ENCODE results near the gene MIGA2.

Gene MIGA2

DNA sequence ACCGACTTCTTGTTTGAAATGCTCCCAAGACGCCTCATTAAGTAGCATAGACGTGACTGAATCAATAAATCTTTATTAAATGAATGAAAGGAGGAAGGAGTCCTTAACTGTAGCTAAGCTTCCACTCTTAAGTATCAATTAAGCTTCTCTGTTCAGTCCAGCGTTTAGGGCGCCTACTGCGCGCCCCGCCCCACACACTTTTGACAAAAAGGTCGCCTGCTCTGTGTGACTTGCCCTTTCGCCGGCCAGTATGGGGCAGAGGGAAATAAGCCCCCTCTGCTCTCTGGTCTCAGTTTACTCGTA, 43.8 kb downstream of the MIGA2 start:
- no peak for FAIRE-seq
- DNase-seq (ENCODE audit: insufficient read length) = no peak
- no peak for TF ChIP-seq POLR2AphosphoS5 (IDR thresholded peaks at IDR 0.05; ENCODE audit: low read depth, low read length)
- TF ChIP-seq POLR2A (IDR thresholded peaks at IDR 0.05; ENCODE audit: low read depth, low read length) = no peak
- no peak for TF ChIP-seq TAF1 (IDR thresholded peaks at IDR 0.05; ENCODE audit: borderline replicate concordance, low read depth, low read length)

DNA sequence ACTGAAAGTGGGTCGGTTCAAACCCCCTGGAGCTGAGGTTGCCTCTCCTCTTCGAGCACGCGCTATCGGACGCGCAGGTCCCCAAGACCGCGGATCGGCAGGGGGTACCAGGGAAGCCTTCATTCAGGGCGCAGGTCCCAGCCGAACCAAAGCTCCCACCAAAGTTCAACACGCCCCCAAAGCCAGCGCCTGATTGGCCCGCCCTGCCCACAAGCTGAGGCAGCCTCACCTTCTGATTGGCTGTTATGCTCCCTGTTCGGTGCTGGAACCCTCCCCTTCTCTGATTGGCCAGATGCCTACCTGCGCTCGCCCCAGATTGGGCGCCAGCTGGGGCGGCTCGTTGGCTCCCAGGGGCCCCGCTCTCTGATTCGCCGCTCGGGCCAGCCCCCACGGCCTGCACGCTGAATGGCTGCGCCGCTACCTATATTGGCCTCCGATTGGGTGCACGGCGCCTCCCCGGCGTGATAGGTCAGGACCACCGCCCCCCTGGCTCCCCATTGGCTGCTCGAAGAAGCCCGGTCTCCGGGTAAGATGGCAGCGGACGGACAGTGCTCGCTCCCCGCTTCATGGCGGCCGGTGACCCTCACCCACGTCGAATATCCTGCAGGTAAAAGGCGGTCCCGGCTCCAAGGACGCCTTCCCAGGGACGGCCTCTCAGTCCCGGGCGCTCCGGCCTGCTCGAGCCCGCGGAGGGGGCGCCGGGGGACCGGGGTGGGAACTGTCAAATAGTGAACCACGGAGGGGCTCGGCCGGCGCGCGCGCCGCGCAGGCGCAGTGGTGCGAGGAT, 44.4 kb downstream of the MIGA2 start, which contains the start of gene DOLPP1:
Gene DOLPP1, plus strand, starts transcription at position 511 of the 787 bp plus-strand sequence. Its CDS starts 21 bp downstream, at position 532.
- peak; percentile 100 for DNase-seq (ENCODE audit: insufficient read length)
- peak; percentile 98 for FAIRE-seq
- TF ChIP-seq TAF1 (IDR thresholded peaks at IDR 0.05; ENCODE audit: borderline replicate concordance, low read depth, low read length) (peak; percentile 15; the same call in 1 of the 2 replicates), POLR2A (IDR thresholded peaks at IDR 0.05; ENCODE audit: low read depth, low read length) (peak; percentile 84; the same call in 1 of the 2 replicates), POLR2AphosphoS5 (IDR thresholded peaks at IDR 0.05; ENCODE audit: low read depth, low read length) (peak; percentile 83)

DNA sequence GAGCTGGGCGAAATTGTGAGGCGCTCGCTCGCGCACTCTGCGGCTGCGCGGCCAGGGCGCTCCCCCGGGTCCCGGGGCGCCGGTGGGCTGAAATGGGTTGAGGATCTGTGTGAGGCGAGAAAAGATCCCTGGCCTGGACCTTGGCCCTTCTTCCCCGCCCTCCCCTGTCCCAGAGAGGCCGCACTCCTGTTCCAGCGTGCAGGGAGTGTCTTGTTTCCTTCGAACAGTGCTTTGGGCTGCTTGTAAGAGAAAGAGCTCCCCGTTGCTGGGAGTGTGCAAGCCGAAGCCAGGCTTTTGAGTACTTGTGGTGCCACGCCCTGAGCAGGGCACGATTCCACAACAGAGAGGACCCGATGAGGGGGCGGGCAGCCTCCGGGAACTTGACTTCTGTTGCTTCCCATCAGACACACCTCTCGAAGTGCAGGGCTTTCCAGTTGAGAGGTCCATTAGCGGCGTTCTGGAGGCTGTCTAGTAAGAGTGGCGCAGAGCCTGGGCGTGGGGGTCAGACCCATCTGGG, 45.0 kb downstream of the MIGA2 start:
- FAIRE-seq = no peak
- TF ChIP-seq POLR2A (IDR thresholded peaks at IDR 0.05; ENCODE audit: low read depth, low read length) (peak; percentile 39; the same call in 1 of the 2 replicates), TAF1 (IDR thresholded peaks at IDR 0.05; ENCODE audit: borderline replicate concordance, low read depth, low read length) (no peak)
- DNase-seq (ENCODE audit: insufficient read length) = peak; percentile 98

DNA sequence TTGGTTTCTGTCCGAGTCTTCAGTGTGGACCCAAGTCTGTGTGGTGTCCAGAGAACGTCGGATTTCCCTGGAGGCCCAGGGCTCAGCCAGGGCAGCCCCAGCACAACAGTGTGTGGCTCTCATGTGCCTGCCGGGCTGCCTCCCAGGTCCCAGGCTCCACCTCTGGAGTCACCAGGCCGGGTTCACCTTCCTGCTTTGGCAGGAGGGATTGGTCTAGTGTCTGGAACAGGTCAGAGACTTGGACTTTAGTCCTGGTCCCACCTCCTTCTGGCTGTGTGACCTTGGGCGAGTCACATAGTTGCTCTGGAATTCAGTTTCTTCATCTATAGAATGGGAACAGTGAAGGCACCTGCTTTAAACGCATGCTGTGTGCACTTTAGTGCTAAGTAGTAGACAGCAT, 47.7 kb downstream of the MIGA2 start:
- TF ChIP-seq POLR2A (IDR thresholded peaks at IDR 0.05; ENCODE audit: low read depth, low read length) (no peak), TAF1 (IDR thresholded peaks at IDR 0.05; ENCODE audit: borderline replicate concordance, low read depth, low read length) (no peak), POLR2AphosphoS5 (IDR thresholded peaks at IDR 0.05; ENCODE audit: low read depth, low read length) (no peak)
- DNase-seq (ENCODE audit: insufficient read length) (no peak), FAIRE-seq (no peak)

DNA sequence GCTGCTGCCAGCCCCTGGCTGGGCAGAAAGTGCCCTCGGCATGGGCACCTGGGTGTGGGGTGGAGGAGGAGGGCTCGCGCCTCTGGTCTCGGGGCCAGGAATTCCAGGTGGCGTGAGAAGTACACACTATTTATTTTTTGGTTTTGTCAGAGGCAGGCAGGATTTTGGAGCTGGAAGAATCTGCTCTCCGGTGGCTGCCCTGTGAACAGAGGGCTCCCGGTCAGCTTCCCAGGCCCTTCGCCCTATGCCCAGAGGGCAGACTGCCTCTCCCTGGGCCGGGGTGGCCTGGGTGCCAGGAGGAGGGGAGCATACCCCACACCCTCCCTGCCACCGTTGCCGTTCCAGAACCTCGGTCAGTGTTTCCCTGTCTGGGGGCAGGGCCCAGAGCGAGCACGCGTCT, 52.8 kb downstream of the MIGA2 start:
- no peak for DNase-seq (ENCODE audit: insufficient read length)
- TF ChIP-seq POLR2A (IDR thresholded peaks at IDR 0.05; ENCODE audit: low read depth, low read length) = no peak
- no peak for TF ChIP-seq TAF1 (IDR thresholded peaks at IDR 0.05; ENCODE audit: borderline replicate concordance, low read depth, low read length)
- no peak for TF ChIP-seq POLR2AphosphoS5 (IDR thresholded peaks at IDR 0.05; ENCODE audit: low read depth, low read length)
- no peak for FAIRE-seq

DNA sequence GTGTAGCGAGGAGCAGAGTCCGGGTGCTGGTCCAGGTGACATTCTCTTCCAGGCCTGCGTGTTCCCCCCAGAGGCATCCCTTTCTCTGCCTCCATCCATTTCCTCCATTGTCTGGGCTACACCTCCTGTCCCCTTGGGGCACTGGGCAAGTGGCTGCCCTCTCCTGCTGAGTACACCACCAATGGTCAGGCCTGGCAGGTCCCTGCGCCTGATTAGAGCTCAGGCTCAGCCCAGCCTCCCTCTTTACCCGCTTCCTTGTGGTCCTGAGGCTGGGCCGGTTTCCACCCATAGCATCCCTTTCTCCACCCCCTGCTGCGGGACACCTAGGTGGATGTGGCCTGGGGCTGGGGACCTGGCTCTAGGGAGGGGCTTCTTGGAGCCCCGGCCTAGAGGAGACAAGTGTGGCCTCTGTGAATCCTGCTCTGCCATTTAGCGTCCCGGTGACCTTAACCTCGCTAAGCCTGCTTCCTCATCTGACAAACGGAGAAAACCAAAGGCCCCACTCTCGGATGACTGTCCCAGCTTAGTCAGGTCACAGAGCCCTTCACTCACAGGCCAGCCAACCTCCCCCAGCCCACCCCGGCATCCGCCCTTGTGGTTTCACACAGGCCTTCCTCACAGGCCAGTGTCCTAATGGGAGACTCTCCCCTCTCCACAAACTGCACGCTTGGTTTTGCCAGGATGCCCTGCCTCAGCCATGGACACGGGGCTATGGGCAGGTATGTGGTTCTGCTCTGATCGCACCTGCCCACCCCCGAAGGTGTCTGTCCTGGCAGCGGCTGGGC, 57.4 kb downstream of the MIGA2 start:
- DNase-seq (ENCODE audit: insufficient read length) (no peak), FAIRE-seq (no peak)
- no peak for TF ChIP-seq TAF1 (IDR thresholded peaks at IDR 0.05; ENCODE audit: borderline replicate concordance, low read depth, low read length)
- TF ChIP-seq POLR2AphosphoS5 (IDR thresholded peaks at IDR 0.05; ENCODE audit: low read depth, low read length) = no peak
- TF ChIP-seq POLR2A (IDR thresholded peaks at IDR 0.05; ENCODE audit: low read depth, low read length) = no peak

DNA sequence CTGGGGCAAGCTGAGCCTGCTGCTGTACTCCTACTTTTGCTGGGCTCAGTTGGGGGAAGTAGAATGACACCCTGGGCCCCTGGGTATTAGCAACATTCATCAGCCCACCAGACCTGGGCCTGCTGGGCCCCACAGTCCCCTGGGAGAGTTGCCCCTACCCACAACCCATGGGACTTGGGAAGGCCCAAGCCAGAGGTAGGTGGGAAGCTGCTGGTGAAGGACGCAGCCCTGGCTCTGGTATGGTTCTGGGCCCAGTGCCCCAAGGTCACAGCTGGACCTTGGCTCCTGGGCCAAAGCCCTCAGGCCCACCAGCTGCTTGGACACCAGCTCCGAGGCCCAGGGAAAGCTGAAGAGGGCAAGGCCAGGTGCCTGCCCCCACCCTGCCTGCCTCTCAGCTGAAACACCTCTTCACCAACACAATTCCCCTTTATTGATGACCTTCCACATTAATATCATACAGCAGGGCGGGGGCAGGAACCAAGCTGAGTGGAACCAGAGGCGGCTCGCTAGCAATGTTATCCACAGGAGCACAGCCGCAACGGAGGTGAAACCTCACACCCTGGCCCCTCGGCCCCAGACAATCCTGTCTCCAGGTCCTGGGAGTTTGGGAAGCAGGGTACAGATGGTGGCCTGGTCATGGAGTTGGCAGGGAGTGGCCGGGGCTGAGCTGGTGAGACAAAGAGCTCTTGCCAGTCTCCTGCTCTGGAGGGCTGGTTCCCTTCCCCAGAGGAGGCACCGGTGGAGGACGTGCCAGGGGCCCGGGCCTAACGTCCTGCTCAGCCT, 58.2 kb downstream of the MIGA2 start:
- FAIRE-seq (no peak), DNase-seq (ENCODE audit: insufficient read length) (no peak)
- TF ChIP-seq POLR2A (IDR thresholded peaks at IDR 0.05; ENCODE audit: low read depth, low read length) = no peak
- no peak for TF ChIP-seq POLR2AphosphoS5 (IDR thresholded peaks at IDR 0.05; ENCODE audit: low read depth, low read length)
- no peak for TF ChIP-seq TAF1 (IDR thresholded peaks at IDR 0.05; ENCODE audit: borderline replicate concordance, low read depth, low read length)

DNA sequence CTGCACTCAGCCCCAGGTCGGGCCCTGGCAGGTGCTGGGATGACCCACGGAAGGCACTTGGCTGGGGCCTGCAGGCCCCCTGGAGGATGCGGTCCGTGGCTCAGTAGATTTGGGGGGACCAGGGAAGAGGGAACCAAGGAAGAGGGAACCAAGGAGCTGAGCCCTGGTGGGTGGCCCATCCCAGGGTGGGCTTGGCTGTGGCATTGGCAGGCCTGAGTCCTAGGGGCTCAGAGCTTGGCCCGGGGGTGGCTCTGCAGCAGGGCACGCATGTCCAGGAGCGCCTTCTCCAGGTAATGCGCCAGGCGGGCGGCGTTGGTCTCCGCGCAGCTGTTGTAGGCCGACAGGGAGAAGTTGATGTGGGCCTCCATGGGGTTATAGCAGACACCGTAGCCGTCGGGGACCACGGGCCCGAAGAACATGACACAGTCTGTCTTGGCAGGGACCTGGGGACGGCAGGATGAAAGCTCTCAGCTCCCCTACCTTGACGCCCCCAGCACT, 58.8 kb downstream of the MIGA2 start:
- FAIRE-seq (no peak), DNase-seq (ENCODE audit: insufficient read length) (no peak)
- no peak for TF ChIP-seq POLR2AphosphoS5 (IDR thresholded peaks at IDR 0.05; ENCODE audit: low read depth, low read length)
- no peak for TF ChIP-seq TAF1 (IDR thresholded peaks at IDR 0.05; ENCODE audit: borderline replicate concordance, low read depth, low read length)
- TF ChIP-seq POLR2A (IDR thresholded peaks at IDR 0.05; ENCODE audit: low read depth, low read length) = no peak

DNA sequence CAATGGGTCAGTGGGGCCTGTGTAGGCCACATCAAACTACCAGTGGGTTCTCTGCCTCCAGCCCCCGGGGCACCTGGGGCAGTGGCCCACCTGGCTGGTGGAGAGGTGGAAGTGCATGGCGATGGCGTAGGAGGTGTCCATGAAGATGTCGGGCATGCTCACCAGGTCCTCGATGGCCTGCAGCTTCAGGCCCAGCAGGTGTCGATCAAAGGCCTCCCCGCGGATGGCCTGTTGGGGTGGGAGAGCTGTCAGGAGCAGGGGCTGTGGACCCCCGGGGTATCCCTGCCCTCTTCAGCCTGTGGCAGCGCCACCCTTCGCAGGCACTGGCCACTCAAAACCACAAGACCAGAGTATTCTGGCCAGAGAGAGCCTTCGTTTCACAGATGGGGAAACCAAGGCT, 59.5 kb downstream of the MIGA2 start:
- DNase-seq (ENCODE audit: insufficient read length) = no peak
- no peak for TF ChIP-seq TAF1 (IDR thresholded peaks at IDR 0.05; ENCODE audit: borderline replicate concordance, low read depth, low read length)
- no peak for FAIRE-seq

DNA sequence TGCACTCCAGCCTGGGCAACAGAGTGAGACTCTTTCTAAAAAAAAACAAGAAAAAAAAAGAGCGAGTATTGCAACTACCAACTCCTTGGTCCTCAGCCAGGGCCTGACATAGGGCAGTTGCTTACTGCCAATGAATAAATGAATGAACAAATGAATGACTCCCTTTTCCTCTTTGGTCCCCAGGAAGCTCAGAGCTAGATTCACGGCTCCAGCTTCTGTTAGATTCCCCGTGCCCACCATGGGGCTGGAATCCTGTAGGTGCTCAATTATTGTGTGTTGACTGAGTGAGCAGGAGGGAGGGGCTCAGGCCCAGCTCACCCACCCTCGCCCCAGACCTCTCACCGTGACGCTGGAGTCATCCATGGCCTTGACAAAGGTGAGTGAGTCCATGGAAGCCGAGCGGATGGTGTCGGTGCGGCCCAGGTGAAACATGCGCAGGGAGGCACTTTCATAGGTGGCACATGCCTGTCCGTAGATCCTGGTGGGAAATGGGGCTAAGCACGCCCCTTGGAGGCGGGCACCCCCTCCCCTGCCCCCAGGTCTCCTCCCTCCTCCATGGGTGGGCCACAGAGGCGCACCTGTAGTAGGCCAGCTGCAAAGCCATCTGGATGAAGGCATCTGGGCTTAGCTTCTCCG, 61.4 kb downstream of the MIGA2 start:
- TF ChIP-seq TAF1 (IDR thresholded peaks at IDR 0.05; ENCODE audit: borderline replicate concordance, low read depth, low read length) (no peak), POLR2A (IDR thresholded peaks at IDR 0.05; ENCODE audit: low read depth, low read length) (no peak), POLR2AphosphoS5 (IDR thresholded peaks at IDR 0.05; ENCODE audit: low read depth, low read length) (no peak)

DNA sequence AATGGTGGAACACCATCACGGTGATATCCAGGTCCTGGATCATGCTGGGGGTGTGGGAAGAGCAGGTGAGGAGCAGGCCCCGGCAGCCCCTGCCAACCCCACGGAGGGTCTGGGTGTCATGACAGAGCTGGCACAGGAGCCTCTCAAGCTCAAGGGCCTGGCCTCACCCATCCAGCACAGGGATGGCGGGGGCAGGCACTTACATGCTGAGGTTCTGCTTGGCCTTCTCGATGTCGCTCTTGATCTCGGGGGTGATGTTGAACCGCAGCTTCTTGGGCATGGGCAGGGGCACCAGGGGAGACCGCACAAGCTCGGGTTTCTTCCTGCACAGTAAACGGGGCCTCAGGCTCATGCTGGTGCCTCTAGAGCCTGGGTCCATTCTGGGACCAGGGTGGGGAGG, 61.9 kb downstream of the MIGA2 start:
- FAIRE-seq (no peak), DNase-seq (ENCODE audit: insufficient read length) (no peak)
- TF ChIP-seq TAF1 (IDR thresholded peaks at IDR 0.05; ENCODE audit: borderline replicate concordance, low read depth, low read length) (no peak), POLR2A (IDR thresholded peaks at IDR 0.05; ENCODE audit: low read depth, low read length) (no peak), POLR2AphosphoS5 (IDR thresholded peaks at IDR 0.05; ENCODE audit: low read depth, low read length) (no peak)

More for the DNA sequence above, 61.4 kb downstream of the MIGA2 start:
- FAIRE-seq (no peak), DNase-seq (ENCODE audit: insufficient read length) (no peak)

Data from GM12892 (cell line).